ENCODE results near the gene CCSER1.

DNA sequence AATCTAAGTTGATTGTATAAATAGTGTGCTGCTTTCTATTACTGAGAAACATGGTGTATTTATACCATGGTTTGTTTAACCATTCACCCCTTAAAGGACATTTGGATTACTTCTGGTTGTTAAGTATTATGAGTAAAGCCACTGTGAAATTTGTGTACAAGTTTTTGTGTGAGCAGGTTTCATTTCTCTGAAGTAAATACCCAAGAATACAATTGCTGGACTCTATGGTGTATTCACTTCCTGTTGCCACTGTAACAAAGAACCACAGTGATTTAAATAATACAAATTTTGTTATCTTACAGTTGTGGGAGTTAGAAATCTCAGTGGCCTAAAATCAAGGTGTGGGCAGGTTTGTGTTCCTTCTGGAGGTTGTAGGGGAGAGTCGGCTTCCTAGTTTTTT is 869.6 kb downstream of the CCSER1 start:
- TF ChIP-seq, protein P1, sequence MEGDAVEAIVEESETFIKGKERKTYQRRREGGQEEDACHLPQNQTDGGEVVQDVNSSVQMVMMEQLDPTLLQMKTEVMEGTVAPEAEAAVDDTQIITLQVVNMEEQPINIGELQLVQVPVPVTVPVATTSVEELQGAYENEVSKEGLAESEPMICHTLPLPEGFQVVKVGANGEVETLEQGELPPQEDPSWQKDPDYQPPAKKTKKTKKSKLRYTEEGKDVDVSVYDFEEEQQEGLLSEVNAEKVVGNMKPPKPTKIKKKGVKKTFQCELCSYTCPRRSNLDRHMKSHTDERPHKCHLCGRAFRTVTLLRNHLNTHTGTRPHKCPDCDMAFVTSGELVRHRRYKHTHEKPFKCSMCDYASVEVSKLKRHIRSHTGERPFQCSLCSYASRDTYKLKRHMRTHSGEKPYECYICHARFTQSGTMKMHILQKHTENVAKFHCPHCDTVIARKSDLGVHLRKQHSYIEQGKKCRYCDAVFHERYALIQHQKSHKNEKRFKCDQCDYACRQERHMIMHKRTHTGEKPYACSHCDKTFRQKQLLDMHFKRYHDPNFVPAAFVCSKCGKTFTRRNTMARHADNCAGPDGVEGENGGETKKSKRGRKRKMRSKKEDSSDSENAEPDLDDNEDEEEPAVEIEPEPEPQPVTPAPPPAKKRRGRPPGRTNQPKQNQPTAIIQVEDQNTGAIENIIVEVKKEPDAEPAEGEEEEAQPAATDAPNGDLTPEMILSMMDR (IDR thresholded peaks at IDR 0.05): no peak
- no peak for TF ChIP-seq SIN3A (IDR thresholded peaks at IDR 0.05; ENCODE audit: borderline replicate concordance, insufficient read depth, low read depth, low read length)
- TF ChIP-seq, protein P2, sequence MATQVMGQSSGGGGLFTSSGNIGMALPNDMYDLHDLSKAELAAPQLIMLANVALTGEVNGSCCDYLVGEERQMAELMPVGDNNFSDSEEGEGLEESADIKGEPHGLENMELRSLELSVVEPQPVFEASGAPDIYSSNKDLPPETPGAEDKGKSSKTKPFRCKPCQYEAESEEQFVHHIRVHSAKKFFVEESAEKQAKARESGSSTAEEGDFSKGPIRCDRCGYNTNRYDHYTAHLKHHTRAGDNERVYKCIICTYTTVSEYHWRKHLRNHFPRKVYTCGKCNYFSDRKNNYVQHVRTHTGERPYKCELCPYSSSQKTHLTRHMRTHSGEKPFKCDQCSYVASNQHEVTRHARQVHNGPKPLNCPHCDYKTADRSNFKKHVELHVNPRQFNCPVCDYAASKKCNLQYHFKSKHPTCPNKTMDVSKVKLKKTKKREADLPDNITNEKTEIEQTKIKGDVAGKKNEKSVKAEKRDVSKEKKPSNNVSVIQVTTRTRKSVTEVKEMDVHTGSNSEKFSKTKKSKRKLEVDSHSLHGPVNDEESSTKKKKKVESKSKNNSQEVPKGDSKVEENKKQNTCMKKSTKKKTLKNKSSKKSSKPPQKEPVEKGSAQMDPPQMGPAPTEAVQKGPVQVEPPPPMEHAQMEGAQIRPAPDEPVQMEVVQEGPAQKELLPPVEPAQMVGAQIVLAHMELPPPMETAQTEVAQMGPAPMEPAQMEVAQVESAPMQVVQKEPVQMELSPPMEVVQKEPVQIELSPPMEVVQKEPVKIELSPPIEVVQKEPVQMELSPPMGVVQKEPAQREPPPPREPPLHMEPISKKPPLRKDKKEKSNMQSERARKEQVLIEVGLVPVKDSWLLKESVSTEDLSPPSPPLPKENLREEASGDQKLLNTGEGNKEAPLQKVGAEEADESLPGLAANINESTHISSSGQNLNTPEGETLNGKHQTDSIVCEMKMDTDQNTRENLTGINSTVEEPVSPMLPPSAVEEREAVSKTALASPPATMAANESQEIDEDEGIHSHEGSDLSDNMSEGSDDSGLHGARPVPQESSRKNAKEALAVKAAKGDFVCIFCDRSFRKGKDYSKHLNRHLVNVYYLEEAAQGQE (IDR thresholded peaks at IDR 0.05; ENCODE audit: insufficient read depth in 1 of 2, low read depth in 2 of 2, low read length in 1 of 2): no peak
